Measurements from ENCODE around the gene PALLD.
"Not testable (repeated sequence)": the region's sequence is repeated elsewhere in the genome, so short reads cannot be mapped to it uniquely, and the experiment has no call there.

Gene PALLD

GRCh38 chr4:168679819-168680218 is 183.0 kb downstream of the PALLD start:
- no peak for DNase-seq

DNA sequence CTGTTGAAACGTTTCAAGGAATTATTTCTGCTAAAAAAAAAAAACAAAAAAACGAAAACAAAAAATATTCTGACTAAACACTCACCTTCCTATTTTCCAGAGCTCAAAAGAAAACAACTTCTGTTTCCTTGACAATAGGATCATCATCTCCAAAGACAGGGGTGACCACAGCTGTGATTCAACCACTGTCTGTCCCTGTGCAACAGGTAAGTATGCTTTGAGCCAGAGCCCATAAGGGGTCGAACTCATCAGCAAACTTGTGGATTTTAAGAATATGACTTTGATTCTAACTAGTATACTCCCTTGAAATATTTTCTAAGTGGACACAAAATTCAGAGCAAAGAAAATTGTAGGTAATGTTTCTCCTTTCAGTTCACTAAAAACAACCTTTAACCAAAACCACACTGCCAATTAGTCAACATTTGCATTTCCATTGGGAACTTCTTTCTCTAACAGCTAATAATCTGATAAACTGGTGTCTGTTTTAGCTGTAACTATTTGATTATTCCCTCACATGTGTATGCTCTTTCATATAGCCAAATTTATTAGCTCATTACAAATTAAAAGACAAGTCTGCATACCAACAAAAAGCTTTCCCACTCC is 186.1 kb downstream of the PALLD start:
- DNase-seq: no peak

DNA sequence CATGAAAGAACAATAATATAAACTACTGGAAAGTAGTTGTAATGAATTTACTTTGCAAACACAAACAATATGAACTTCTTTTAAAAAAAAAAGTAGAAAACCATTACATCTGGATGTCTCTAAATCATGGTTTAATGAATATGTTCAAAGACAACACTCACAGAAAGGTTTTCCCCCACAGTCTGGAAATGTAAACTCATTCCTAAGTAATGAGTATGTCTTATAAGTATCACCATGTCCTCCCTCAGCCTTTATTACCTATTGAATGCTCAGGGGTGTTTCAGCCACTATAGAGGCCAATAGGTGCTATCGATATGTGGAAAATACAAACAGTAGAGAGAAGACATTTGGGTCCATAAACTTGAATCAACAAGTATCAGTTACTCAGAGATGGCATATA is 186.7 kb downstream of the PALLD start:
- DNase-seq: no peak

DNA sequence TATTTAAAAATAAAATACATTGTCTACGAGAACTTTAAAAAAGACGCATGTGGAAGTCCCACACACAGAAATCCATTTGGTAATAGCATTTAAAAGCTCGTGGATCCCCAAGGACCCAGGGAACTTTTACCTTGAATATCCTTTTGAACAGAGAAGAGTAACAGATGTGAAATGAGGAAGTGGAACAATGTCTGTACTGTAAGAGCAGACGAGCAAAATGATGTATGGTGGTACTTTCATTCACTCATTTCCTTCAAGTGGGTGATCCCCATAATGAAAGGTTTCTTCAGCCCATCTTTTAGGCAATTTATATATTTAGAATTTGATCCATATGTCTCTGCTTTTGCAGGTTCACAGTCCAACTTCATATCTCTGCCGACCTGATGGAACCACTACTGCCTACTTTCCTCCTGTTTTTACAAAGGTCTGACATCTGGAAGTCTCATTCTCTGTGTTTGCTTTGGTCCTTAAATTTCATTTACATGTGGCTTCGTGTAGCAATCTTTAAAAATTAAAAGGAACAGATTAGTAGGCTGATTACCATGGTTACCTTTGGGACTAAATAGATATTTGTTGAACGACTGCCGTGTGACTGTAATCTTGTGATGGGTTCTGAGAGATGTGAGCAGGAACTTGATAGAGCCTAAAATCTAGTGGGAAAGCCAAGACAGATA is 188.4 kb downstream of the PALLD start:
- DNase-seq: no peak

- DNase-seq: no peak
These were observed 191.7 kb downstream of the PALLD start for GRCh38 chr4:168688584-168688983.

GRCh38 chr4:168689791-168690190 is 192.9 kb downstream of the PALLD start:
- no peak for DNase-seq

DNA sequence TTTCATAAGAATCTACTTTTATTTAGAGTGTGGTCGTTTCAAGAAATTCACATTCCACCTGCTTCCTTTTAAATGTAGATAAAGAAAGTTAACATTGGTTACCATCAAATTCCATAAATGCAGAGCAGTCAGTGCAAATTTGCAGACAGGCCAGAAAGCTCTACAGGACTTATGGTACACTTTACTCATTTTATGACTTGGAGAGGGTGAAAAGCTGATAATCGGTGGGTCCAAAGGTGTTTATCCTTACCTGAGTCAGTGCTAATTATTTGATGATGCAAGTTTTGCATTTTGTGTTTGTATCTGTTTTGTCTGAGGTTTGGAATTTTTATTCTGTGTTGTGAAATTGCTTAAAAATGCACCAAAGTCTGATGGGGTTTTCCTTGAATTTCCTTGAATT is 193.3 kb downstream of the PALLD start:
- no peak for DNase-seq

DNA sequence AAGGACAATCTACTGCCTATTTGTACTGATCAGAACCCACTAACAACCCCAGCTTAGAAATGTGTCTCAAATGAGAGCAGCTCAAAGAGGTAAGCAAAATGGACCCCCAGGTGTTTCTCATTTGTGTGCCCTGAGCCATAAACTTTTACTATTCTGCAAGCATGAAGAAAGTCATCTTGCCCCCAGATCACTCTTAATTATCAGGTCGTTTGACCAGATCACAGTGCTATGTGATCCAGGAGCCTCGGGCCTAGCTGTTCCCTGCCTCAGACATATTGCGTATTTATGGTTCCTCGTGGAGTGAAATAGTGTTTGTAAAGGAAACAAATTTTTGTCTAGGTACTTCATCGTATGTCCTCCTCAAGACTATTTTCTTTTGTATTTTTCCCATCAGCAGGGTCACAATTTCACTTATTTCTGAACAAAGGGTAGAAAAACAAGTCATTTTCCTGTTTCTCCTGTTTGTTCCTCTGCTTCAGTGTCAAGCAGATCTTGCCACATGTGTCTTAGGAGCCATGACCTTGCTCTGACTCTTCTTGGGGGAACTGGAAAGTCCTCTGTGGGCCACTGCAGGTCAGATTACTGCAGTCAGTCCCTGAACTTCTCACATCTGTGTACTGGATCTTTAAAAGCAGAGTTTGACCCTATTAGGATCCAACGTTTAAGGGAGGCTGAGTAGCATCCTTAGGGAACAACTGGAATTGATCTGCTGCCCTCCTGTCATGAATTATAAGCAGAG is 194.9 kb downstream of the PALLD start:
- DNase-seq: no peak

DNA sequence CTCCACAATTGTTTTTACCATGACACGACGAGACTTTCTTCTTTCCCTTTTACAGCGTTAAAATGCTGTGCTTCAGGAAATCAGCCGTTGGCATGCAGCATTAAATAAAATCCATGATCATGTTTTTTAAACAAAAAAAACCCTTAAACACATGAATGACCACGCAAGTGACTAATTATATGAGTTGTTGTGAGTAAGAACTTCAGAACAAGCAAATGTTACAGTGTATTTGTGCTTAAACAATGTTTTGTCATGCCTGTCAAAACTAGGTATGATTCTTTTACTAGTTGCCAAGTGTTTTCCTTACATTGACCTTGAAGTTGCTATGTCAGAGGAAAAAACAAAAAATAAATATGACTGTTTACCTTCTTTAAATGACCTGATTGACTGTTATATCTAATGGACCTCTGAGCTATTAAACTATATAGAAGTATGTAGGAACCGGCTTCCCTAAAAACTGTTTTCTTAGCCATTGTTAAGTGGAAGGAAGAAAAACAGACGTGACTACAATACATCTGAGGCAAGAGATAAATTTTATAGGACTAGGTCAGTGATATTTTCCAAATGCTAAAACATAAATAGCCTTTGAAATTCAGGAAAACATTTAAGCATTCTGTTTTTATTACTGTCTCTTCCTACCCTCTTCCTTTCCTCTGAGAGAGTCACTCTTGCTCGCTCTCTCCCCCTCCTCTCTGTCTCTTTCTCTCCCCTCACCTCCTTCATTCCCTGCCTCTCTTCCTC is 197.1 kb downstream of the PALLD start:
- no peak for DNase-seq

DNA sequence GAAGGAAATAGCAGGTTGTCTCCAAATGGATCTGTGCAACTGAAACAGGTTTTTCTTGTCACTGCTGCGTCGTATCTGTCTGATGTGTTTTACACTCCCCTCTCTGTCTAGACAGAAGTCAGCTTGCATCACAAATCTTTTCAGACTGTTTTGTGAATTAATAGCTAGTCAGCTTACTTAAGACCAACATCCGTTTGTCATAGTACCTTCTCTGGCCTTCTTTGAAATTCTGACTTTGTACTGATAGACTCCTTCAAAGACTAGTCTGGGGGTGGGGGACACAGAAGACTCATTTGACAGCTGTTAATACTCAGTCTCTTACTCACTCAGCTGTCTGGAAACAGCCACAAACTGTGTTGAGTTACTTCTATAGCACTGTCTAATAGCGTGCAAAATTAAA is 197.8 kb downstream of the PALLD start:
- no peak for DNase-seq

GRCh38 chr4:168695288-168695687 is 198.4 kb downstream of the PALLD start:
- no peak for DNase-seq

- no peak for DNase-seq
These were observed 199.4 kb downstream of the PALLD start for GRCh38 chr4:168696280-168696679.

DNA sequence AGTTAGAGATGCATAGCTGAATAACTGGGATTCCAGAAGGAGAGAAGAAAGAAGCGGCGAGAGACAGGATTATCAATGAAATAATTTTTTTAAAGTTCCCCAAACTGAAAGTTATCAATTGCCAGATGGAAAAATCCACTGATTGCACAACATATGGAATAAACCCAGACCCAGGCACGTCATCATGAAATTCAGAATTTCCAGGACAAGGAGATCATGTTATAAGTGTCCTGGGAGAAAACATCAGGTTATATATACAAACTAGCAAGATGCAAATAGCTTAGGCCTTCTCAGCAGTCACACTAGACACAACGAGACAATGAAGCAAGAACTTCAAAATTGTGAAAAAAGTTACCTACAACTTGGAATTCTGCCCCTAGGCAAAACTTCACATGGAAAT is 200.0 kb downstream of the PALLD start:
- no peak for DNase-seq

GRCh38 chr4:168699224-168699878 is 202.5 kb downstream of the PALLD start:
- DNase-seq: no peak

DNA sequence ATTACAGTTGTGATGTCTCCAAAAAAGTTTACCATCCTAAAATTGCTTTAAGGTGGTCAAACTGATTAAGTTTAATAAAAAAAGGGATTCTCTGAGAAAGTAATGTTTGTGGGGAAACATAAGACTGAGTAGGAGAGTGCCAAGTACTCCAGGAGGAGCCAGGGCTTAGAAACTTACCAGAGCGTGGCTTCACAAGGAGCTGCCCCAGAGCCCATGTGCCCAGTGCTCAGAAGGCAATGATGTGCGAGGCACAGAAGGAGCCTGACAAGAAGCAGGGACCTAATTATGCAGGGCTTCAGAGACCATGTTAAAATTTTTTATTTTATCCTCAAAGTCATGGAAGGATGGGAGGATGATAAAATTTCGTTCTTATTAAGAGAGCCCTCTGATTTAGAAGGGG is 204.2 kb downstream of the PALLD start:
- DNase-seq: no peak

DNA sequence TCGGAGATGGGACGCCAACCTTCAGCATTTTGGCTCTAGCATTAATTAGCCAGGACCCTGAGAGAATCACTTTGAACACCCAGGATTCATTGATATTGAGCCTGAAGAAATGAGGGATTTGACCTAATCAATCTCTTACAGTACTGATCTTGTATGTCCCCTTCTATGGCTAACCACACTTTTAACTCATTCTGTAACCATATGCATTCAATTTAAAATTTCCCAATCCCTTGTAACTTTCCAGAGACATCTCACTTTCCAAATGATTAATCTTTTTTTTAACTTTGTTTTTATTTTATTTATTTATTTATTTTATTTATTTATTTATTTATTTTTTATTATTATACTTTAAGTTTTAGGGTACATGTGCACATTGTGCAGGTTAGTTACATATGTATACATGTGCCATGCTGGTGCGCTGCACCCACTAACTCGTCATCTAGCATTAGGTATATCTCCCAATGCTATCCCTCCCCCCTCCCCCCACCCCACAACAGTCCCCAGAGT is 205.8 kb downstream of the PALLD start:
- DNase-seq: not testable (repeated sequence)

DNA sequence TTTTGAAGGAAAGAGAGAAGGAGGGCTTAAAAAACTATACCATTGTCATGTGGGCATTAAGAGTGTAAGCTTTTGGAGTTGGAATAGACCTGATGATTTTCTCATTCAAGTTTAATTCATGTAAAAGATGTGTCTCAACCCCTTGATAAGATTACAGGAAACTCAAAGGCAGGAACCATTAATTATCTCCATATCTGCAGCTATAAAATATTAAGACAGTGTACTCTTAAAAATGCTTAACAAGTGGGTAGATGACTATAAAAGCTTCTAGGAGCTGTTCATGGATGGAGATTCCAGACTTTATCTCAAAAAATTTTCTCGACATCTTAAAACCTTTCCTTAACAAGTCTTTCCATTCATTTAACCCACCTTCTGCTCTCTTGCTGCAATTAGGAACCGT is 208.3 kb downstream of the PALLD start:
- no peak for DNase-seq

GRCh38 chr4:168707205-168707604 is 210.4 kb downstream of the PALLD start:
- no peak for DNase-seq

DNA sequence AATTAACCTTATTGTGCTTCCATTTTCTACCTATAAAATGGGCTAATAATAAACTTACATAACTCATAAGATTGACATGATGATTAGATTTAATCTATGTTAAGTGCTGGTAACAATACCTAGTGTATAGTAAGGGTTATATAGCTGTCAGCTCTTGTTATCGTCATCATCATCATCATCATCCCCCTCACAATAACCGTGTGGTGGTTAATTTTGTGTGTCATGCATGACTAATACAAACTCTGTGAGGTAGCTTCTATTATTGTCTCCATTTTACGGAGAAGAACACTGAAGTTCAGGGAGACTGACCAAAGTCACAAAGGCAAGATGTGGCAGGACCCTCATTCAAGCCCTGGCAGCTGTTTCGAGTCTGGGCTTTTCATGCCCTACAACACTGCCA is 211.3 kb downstream of the PALLD start:
- DNase-seq: no peak

DNA sequence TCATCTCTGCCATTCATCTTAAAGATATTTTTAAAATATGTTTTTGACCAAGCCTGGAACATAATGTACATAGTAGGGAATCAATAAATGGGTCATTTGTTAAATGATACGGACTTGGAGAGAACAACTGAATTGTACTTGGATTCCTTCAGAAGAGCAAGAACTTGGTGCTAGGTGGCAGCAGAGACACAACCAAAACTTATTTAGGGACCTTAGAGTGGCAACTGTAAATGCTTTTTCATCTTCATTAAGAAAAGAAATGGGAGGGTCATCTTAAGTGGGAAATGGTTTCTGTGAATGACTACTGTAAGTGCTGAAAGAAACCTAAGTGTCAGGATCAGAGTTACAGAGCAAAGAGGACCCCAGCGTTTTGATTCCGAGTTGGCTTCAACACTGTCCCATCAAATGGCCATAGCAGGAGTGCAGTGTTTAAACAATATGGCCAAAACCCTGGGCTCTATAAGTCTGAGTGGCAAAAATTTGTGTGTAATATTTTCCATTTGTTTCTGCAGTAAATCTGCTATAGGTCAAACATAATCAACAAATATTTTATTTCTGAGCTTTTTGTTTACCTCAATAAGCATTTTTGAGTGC is 213.6 kb downstream of the PALLD start:
- no peak for DNase-seq

- DNase-seq: no peak
These were observed 214.6 kb downstream of the PALLD start for GRCh38 chr4:168711197-168712140.
